Right atrium auricular region (tissue), 2 donors: ENCODE results near the gene CYP3A7. TPM values are rescaled to one million over a fixed set of nuclear protein-coding genes. Genes with fewer than 3 reads are reported as not detected.
"Not testable (repeated sequence)": the region's sequence is repeated elsewhere in the genome, so short reads cannot be mapped to it uniquely, and the experiment has no call there.

Source experiments
- DNase-seq: peaks from one replicate; pipeline ENCODE4 v3.0.0-alpha.2; 2019; ENCODE audit warnings: low spot score
- H3K27ac ChIP-seq, 2 donors: fragments of 200-600 bp; sonication (generic); 1 replicate in 1 of 2; 2 replicates in 1 of 2; pipeline ENCODE4 v1.5.1; 2016 to 2019
- H3K27me3 ChIP-seq, 2 donors: fragments of 200-600 bp; sonication (generic); one replicate each; pipeline versions ENCODE4 v1.5.1 to v1.6.0; 2017 to 2019
- H3K36me3 ChIP-seq: fragments of 200-600 bp; sonication (generic); one replicate; pipeline ENCODE4 v1.5.1; 2016
- H3K4me1 ChIP-seq, 2 donors: fragments of 200-600 bp; sonication (generic); one replicate each; pipeline versions ENCODE4 v1.5.1 to v1.6.0; 2017 to 2019
- H3K4me3 ChIP-seq, 2 donors: fragments of 200-600 bp; sonication (generic); 1 replicate in 1 of 2; 2 replicates in 1 of 2; pipeline ENCODE4 v1.5.1; 2017 to 2019; ENCODE audit warnings: mild to moderate bottlenecking in 1 of 2, moderate library complexity in 1 of 2
- H3K9me3 ChIP-seq, 2 donors: fragments of 200-600 bp; sonication (generic); one replicate each; pipeline ENCODE4 v1.5.1; 2019
- total RNA-seq, 2 donors: library from RNA; depleted of rRNA; stranded (reverse); fragments of >200 nt; gene quantifications; one replicate each; pipeline ENCODE4 v1.1.0, GENCODE V29; 2016
- TF ChIP-seq, protein P1 (sequence below), 2 donors: fragments of 200-600 bp; sonication (generic); IDR thresholded peaks; one replicate each; pipeline ENCODE4 v1.5.1; 2019; ENCODE audit warnings: antibody characterized with exemption in 2 of 2

CYP3A7 gene
- total RNA-seq, 2 donors from 2014 or later = 0.82 to 2.0 TPM

DNA sequence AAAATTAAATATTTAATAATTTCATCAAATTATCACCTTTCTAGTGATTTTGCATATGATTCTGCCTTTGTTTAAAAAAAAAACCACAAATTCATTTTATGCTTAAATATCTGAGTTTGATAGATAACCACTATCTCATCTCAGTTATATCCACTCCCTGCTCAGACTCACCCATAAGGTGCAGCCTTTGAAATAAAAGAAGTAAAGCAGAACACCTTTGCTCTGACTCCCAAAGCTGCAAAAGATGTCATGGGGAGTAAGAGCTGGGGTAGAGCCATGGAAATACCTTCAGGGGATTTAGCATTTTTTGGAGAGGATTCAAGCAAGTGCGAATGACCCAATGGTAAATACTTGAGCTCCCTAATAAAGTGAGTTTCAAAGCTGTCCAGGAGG is 40.1 kb downstream of the CYP3A7 start:
- H3K9me3 ChIP-seq = no peaks in the 10 kb centered on the region
- no peaks in the 10 kb centered on the region for H3K27me3 ChIP-seq
- H3K36me3 ChIP-seq = no peaks in the 10 kb centered on the region
- TF ChIP-seq, protein P1, sequence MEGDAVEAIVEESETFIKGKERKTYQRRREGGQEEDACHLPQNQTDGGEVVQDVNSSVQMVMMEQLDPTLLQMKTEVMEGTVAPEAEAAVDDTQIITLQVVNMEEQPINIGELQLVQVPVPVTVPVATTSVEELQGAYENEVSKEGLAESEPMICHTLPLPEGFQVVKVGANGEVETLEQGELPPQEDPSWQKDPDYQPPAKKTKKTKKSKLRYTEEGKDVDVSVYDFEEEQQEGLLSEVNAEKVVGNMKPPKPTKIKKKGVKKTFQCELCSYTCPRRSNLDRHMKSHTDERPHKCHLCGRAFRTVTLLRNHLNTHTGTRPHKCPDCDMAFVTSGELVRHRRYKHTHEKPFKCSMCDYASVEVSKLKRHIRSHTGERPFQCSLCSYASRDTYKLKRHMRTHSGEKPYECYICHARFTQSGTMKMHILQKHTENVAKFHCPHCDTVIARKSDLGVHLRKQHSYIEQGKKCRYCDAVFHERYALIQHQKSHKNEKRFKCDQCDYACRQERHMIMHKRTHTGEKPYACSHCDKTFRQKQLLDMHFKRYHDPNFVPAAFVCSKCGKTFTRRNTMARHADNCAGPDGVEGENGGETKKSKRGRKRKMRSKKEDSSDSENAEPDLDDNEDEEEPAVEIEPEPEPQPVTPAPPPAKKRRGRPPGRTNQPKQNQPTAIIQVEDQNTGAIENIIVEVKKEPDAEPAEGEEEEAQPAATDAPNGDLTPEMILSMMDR (IDR thresholded peaks at IDR 0.05) = no peak
- H3K27ac ChIP-seq = no peak overlapping the region
- H3K4me1 ChIP-seq = no peaks in the 10 kb centered on the region
- H3K4me3 ChIP-seq = no peak overlapping the region
- DNase-seq = no peak

DNA sequence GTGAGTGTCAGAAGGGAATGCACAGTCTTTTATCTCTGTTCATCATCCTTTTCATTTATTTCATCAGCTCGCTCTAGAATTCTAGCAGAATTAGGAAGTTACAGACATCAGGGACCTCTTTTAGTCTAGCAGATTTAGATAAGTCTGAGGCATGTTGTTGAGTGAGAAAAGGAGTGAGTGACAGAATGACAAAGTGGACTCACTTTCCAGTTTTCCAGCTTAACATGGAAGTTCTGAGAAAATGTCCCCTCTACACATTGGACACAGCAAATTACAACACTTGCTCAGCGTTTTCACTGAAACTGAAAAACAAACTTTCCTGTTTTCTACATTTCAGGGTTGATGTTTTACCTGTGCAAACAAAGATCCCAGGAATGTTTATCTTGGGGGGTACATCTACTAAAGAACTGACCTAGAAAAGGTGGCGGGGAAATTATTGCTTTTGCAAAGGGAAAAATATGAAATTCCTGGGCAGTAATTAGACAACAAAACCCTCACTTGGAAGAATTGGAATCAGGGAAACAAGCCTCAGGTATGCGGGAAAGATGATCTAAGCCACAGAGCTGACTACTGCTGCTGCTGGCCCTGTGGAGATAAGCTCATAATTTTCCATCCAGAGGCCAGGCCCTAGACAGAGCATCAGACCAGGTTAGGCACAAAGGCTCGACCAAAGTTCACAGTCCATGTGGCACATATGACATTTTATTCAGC is 40.6 kb downstream of the CYP3A7 start:
- no peaks in the 10 kb centered on the region for H3K9me3 ChIP-seq
- no peaks in the 10 kb centered on the region for H3K4me1 ChIP-seq
- no peaks in the 10 kb centered on the region for H3K36me3 ChIP-seq
- TF ChIP-seq, protein P1 (IDR thresholded peaks at IDR 0.05) = no peak
- H3K27me3 ChIP-seq = no peaks in the 10 kb centered on the region
- H3K27ac ChIP-seq = no peak overlapping the region
- no peak overlapping the region for H3K4me3 ChIP-seq
- no peak for DNase-seq

DNA sequence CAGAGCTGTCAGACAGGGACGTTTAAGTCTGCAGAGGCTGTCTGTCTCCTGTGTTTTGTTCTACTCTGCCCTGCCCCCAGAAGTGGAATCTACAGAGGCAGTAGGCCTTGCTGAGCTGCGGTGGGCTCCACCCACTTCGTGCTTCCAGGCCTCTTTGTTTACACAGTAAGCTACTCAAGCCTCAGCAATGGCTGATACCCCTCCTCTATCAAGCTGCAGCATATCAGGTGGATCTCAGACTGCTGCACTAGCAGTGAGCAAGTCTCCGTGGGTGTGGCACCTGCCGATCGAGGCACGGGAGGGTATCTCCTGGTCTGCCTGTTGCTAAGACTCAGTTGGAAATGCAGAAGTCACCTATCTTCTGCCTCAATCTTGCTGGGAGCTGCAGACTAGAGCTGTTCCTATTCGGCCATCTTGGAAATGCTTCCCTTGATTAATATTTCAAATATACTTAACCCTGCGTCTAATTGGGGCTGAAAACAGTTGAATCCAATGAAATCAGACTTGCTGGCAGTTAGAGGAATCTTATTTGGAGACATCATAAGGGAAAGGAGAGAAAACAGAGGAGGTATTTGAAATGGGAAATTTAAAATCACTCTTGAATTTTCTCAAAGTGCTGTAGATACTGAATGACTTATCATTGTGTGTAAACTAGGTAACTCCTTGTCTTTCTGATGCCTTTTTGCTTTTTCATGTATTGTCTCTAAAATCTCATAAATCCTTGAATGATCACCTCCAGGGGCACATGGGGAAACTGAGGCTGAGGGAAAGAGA is 41.4 kb downstream of the CYP3A7 start:
- TF ChIP-seq, protein P1 (IDR thresholded peaks at IDR 0.05) = no peak
- DNase-seq = no peak
- H3K9me3 ChIP-seq = no peaks in the 10 kb centered on the region
- no peaks in the 10 kb centered on the region for H3K27me3 ChIP-seq
- no peak overlapping the region for H3K4me3 ChIP-seq
- no peak overlapping the region for H3K27ac ChIP-seq
- H3K36me3 ChIP-seq = no peaks in the 10 kb centered on the region
- H3K4me1 ChIP-seq = no peaks in the 10 kb centered on the region

DNA sequence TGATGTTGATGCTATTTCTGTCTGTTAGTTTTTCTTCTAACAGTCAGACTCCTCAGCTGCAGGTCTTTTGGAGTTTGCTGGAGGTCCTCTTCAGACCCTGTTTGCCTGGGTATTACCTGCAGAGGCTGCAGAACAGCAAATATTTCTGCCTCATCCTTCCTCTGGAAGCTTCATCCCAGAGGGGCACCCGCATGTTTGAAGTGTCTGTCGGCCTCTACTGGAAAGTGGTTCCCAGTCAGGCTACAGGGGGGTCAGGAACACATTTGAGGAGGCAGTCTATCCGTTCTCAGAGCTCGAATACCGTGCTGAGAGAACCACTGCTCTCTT is 41.9 kb downstream of the CYP3A7 start:
- no peak overlapping the region for H3K27ac ChIP-seq
- H3K36me3 ChIP-seq = no peaks in the 10 kb centered on the region
- no peaks in the 10 kb centered on the region for H3K4me1 ChIP-seq
- no peaks in the 10 kb centered on the region for H3K27me3 ChIP-seq
- H3K4me3 ChIP-seq = no peak overlapping the region
- TF ChIP-seq, protein P1 (IDR thresholded peaks at IDR 0.05) = no peak
- no peaks in the 10 kb centered on the region for H3K9me3 ChIP-seq
- DNase-seq = no peak

DNA sequence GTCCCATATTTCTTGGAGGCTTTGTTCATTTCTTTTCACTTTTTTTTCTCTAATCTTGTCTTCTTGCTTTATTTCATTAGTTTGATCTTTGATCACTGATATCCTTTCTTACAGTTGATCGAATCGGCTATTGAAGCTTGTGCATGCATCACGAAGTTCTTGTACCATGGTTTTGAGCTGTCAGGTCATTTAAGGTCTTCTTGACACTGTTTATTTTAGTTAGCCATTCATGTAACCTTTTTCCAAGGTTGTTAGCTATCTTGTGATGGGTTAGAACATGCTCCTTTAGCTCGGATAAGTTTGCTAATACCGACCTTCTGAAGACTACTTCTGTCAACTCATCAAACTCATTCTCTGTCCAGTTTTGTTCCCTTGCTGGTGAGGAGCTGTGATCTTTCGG is 42.4 kb downstream of the CYP3A7 start:
- not testable (repeated sequence) for DNase-seq

DNA sequence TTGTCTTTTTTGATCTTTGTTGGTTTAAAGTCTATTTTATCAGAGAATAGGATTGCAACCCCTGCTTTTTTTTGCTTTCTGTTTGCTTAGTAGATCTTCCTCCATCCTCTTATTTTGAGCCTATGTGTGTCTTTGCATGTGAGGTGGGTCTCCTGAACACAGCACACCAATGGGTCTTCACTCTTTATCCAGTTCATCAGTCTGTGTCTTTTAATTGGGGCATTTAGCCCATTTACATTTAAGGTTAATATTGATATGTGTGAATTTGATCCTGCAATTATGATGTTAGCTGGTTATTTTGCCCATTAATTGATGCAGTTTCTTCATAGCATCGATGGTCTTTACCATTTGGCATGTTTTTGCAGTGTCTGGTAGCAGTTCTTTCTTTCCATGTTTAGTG is 43.3 kb downstream of the CYP3A7 start:
- H3K9me3 ChIP-seq, H3K36me3 ChIP-seq, DNase-seq, H3K27ac ChIP-seq, H3K27me3 ChIP-seq, H3K4me1 ChIP-seq, H3K4me3 ChIP-seq: not testable (repeated sequence)

More for the DNA sequence above, 42.4 kb downstream of the CYP3A7 start:
- H3K27me3 ChIP-seq, H3K9me3 ChIP-seq, H3K4me1 ChIP-seq, H3K4me3 ChIP-seq, H3K36me3 ChIP-seq, H3K27ac ChIP-seq: not testable (repeated sequence)

DNA sequence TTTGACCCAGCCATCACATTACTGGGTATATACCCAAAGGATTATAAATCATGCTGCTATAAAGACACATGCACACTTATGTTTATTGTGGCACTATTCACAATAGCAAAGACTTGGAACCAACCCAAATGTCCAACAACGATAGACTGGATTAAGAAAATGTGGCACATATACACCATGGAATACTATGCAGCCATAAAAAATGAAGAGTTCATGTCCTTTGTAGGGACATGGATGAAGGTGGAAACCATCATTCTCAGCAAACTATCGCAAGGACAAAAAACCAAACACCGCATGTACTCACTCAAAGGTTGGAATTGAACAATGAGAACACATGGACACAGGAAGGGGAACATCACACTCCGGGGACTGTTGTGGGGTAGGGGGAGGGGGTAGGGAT is 44.1 kb downstream of the CYP3A7 start:
- H3K4me1 ChIP-seq, H3K4me3 ChIP-seq, H3K9me3 ChIP-seq, H3K36me3 ChIP-seq, DNase-seq, H3K27ac ChIP-seq, H3K27me3 ChIP-seq: not testable (repeated sequence)

DNA sequence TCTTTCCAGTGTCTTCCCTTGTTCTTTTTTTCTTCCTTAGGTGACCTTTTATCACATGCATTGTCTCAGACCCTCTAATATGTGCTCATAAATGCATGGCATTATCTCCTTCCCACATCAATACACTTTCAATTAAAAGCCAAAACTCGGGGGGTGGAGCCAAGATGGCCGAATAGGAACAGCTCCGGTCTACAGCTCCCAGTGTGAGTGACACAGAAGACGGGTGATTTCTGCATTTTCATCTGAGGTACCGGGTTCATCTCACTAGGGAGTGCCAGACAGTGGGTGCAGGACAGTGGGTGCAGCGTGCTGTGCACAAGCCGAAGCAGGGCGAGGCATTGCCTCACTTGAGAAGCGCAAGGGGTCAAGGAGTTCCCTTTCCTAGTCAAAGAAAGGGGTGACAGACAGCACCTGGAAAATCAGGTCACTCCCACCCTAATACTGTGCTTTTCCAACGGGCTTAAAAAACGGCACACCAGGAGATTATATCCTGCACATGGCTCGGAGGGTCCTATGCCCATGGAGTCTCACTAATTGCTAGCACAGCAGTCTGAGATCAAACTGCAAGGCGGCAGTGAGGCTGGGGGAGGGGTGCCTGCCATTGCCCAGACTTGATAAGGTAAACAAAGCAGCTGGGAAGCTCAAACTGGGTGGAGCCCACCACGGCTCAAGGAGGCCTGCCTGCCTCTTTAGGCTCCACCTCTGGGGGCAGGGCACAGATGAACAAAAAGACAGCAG is 49.0 kb downstream of the CYP3A7 start:
- H3K9me3 ChIP-seq, H3K27me3 ChIP-seq, DNase-seq, H3K4me3 ChIP-seq, H3K4me1 ChIP-seq, H3K36me3 ChIP-seq, H3K27ac ChIP-seq: not testable (repeated sequence)
